Anterior cingulate cortex (tissue), 58 donors: ENCODE data around the gene ADAMTS3.

Experiments used
- DNase-seq, 58 donors: peaks; one replicate each; lab custom pipeline; 2025; lab: John Stamatoyannopoulos, UW

Gene ADAMTS3

GRCh38 chr4:72568959-72569718, at the start of gene ADAMTS3:
Gene ADAMTS3 (minus strand): TSS chr4:72569221. CDS start chr4:72568762, 459 bp downstream.
- peak in 36 of 58 donors; percentile 1 to 66 (median 16) for DNase-seq

GRCh38 chr4:72613959-72614358, 44.9 kb upstream of the ADAMTS3 start:
- DNase-seq = no peak

DNA sequence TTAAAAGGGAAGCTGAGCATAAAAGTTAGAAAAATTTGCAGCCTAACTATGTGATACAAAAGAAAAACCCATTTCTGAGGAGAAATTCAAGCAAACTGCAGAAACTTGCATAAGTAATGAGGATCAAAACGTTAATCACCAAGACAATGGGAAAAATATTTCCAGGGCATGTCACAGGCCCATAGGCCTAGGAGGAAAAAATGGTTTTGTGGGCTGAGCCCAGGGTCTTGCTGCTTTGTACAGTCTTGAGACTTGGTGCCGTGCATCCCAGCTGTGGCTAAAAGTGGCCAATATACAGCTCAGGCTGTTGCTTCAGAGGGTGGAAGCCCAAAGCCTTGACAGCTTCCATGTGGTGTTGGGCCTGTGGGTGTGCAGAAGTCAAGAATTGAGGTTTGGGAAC, 37.7 kb upstream of the ADAMTS3 start:
- DNase-seq = no peak

GRCh38 chr4:72604324-72604723, 35.3 kb upstream of the ADAMTS3 start:
- DNase-seq = no peak

DNA sequence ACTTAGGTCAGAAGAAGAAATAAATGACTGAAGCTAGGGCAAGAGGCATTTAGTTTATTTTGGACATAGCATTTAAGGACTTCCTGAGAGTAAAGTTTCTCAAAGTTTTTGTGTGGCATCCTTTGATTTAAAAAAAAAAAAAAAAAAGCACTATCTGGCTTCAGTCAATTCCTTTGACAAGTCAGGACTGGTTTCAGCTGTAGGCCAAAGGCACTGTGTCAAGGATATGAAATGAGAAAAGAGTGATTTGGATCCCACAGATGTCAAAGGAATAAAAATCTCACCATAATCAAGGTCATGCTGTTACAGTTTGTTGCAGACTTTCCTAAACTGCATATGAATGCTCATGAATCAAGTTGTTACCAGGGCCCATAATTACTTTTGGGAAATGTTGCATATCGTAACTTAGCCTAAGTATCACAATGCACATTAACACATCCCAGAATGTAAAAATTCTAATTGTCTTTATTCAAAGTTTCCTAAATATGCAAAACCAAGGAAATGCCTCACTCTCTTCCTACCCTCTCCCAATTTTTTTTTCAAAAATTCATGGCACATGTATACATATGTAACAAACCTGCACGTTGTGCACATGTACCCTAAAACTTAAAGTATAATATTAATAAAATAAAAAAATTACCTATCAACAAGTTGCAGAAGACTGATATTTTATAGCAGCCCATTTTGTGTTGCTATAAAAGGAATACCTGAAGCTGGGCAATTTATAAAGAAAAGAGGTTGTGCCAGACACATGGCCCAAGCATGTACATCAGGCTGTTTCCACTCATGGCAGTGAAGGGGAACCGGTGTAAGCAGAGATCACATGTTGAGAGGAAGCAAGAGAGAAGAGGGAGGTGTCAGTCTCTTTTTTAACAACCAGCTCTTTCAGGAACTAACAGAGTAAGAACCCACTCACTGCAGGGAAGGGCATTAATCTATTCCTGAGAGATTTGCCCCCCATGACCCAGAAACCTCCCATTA, 33.7 kb upstream of the ADAMTS3 start:
- DNase-seq = no peak

- DNase-seq = no peak
Observed at GRCh38 chr4:72591547-72592454, 22.8 kb upstream of the ADAMTS3 start.

GRCh38 chr4:72587334-72587733, 18.3 kb upstream of the ADAMTS3 start:
- no peak for DNase-seq

DNA sequence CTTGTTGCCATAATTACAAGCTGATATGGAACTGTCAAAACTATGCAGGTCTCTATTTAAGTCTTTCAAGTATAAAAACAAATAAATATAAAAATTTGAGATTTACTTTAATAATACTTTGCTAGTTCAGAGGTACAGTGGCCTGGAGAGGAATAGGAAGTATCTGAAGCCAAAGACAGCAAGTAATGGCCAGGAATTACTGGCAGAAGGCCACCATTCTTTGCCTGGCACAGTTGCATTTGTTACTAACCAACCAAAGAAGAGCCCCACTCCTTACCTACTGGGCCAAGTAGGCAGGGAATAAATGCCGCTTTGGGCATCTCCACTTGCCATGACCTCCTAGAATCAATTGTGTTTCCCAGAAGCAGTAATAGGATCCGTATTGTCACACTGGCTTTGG, 13.8 kb upstream of the ADAMTS3 start:
- no peak for DNase-seq

GRCh38 chr4:72577211-72577610, 8.2 kb upstream of the ADAMTS3 start:
- DNase-seq = no peak

GRCh38 chr4:72571337-72571736, 2.3 kb upstream of the ADAMTS3 start:
- no peak for DNase-seq

- peak in 1 of 58 donors; percentile 3 for DNase-seq
Observed at GRCh38 chr4:72569719-72570235, 756 bp upstream of the ADAMTS3 start.

DNA sequence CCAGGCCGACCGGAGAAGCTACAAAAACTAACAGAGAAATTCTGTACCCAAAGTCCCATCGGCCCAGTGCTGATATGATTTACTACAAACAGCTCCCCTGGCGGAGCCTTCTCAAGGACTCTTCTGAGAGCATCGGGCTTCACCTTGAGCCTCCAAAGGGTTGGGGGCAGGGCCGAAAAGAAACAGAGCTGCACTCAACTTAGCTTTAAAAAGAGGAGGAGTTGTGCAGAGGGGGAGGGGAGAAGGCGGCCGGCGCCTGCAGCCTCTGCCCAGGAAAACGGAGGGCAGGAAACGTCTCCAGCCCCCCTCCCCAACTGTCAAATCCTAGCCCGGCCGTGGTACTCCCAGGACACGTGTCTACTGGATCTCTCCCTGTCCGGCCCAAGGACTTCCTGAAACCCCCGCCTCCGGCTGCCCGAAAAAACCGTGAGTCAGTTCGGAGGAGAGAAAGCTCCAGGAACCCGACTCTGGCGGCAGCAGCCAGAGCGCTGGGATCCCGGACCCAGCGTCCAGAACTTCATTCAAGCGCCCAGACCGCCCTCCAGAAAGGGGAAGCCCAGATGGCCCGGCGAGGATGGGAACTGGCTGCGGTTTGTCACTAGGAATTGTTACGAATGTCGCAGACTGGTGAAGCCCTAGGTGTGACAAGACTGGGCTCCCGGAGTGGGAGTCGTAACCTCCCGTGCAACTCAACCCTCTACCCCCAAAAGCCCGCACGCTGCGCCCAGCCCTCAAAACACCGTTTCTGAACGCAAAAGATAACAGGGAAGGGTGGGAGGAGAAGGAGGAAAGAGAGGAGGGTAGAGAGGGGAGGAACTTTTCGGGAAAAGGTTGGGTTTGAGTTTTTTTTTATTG, 973 bp downstream of the ADAMTS3 start:
- peak in 48 of 58 donors; percentile 1 to 73 (median 34) for DNase-seq

GRCh38 chr4:72567036-72567435, 2.0 kb downstream of the ADAMTS3 start:
- DNase-seq = no peak

- DNase-seq = no peak
Observed at GRCh38 chr4:72566464-72566972, 2.5 kb downstream of the ADAMTS3 start.

- no peak for DNase-seq
Observed at GRCh38 chr4:72564789-72565188, 4.2 kb downstream of the ADAMTS3 start.

DNA sequence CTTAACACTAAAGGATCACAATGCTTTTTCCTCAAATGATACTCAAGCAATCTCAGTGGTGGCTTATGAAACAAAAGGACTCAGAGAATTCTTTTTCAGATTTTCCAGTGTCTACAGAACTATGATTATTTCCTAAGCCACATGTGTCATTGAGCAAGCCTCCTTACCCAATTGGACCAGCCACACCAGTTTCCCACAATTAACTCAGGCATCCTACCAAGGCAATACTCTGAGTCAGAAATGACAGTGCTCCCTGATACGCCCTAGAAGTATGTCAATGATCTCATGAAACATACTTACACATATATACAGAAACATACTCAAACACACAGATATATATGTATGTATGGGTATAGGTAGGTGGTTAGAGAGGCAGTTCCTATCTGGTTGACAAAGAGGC, 4.8 kb downstream of the ADAMTS3 start:
- no peak for DNase-seq

- DNase-seq = no peak
Observed at GRCh38 chr4:72558655-72559054, 10.4 kb downstream of the ADAMTS3 start.

- no peak for DNase-seq
Observed at GRCh38 chr4:72557021-72557420, 12.0 kb downstream of the ADAMTS3 start.

DNA sequence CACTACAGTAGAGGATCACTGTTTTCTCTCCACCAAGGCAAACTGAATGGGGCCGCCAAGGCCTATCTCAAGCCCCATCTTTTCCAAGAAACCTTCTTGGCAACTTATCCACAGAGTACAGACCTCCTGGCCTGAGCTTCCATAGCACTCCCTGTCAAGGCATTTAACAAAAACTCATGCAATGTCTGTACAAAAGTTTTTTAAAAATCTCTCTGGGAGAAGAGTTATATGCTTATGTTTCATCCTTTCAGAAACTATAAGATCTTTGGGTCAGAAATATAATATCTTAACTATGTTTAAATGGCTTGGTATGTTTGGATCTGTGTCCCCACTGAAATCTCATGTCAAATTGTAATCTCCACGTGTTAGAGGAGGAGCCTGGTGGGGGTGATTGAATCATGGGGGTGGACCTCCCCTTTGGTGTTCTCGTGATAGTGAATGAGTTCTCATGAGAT, 13.6 kb downstream of the ADAMTS3 start:
- no peak for DNase-seq
